ENCODE measurements around the gene SEC61A2. TPM values are rescaled to one million over a fixed set of nuclear protein-coding genes. Genes with fewer than 3 reads are reported as not detected.

The SEC61A2 gene
- total and polyA plus RNA-seq, 2 of the 8 experiments (the other 6 are each of a cell fraction or from before 2014, with no cell fraction given): 18.2 to 19.2 TPM

- peaks cover 0 to 35% of the 10 kb centered on the region in 2 experiments; a peak in 3 of 4 replicates for H3K79me2 ChIP-seq (ENCODE audit: control insufficient read depth in 1 of 2, insufficient read depth in 2 of 2, low read length in 2 of 2)
Measured at GRCh38 chr10:12212454-12212853, 83.0 kb downstream of the SEC61A2 start.

More at GRCh38 chr10:12212454-12212853, 83.0 kb downstream of the SEC61A2 start:
- POLR2A ChIA-PET (ENCODE audit: partially characterized antibody): interaction anchor here (1.0 to 2.8 kb wide), 4 partner anchors 9 to 12 kb away, joined by 3 to 8 read pairs (median 5); no protein-coding TSS in a partner anchor
- Histone ChIP-seq H2BK15ac (ENCODE audit: low read length) (no peak overlapping the region), H2BK120ac (replicated peaks; ENCODE audit: low read depth, low read length) (no peak overlapping the region), H2AFZ (ENCODE audit: low read length) (no peak overlapping the region), H3K23me2 (ENCODE audit: low read depth, low read length) (no peaks in the 10 kb centered on the region), H3K4me3 (ENCODE audit: extremely low read depth in 1 of 4, insufficient read depth in 2 of 4, low read depth in 3 of 4, low read length in 4 of 4) (no peak overlapping the region), H4K20me1 (replicated peaks in 1 of 2; ENCODE audit: control insufficient read depth in 1 of 2, insufficient read depth in 2 of 2, low read length in 2 of 2) (peaks cover 5 to 7% of the 10 kb centered on the region in 2 experiments), H2BK20ac (ENCODE audit: low read length) (no peak overlapping the region), H3K4me1 (replicated peaks in 1 of 4; ENCODE audit: control insufficient read depth in 3 of 4, insufficient read depth in 4 of 4, low read length in 3 of 4) (no peaks in the 10 kb centered on the region), H2BK5ac (ENCODE audit: low read depth, low read length) (no peak overlapping the region), H2BK12ac (ENCODE audit: low read depth, low read length) (no peak overlapping the region), H4K91ac (replicated peaks; ENCODE audit: insufficient read length, low read length) (no peak overlapping the region), H3K23ac (ENCODE audit: insufficient read length) (no peak overlapping the region), H3K4me2 (ENCODE audit: insufficient read depth in 1 of 2, low read depth in 2 of 2, low read length in 2 of 2) (no peak overlapping the region), H3K9ac (replicated peaks in 1 of 4; ENCODE audit: extremely low read depth in 1 of 4, low read depth in 3 of 4, low read length in 3 of 4) (no peak overlapping the region), H3K36me3 (ENCODE audit: control insufficient read depth in 2 of 4, insufficient read depth in 4 of 4, low read length in 3 of 4) (peaks cover 9 to 62% (median 38%) of the 10 kb centered on the region in 4 experiments), H3K9me3 (ENCODE audit: insufficient read depth in 2 of 2, low read depth in 1 of 2, low read length in 1 of 2) (0 out of 4 replicates have a peak, but pooled peaks cover 0 to 2% of the 10 kb centered on the region in 2 experiments), H4K8ac (ENCODE audit: extremely low read depth, insufficient read depth, low read length) (no peak overlapping the region), H3K27ac (ENCODE audit: low read depth, low read length) (no peak overlapping the region), H3K56ac (replicated peaks; ENCODE audit: insufficient read length, low read depth, low read length) (no peak overlapping the region), H3K27me3 (replicated peaks in 1 of 4; ENCODE audit: control insufficient read depth in 3 of 4, extremely low read depth in 1 of 4, insufficient read depth in 3 of 4, low read length in 3 of 4) (no peaks in the 10 kb centered on the region), H4K5ac (ENCODE audit: insufficient read length, low read depth, low read length) (no peak overlapping the region), H3K79me1 (ENCODE audit: low read depth, low read length) (peaks cover 4% of the 10 kb centered on the region; the same call in 1 of the 2 replicates), H3K4ac (replicated peaks; ENCODE audit: insufficient read length, low read depth, low read length) (no peak overlapping the region), H3K14ac (ENCODE audit: insufficient read length) (no peak overlapping the region), H2AK5ac (ENCODE audit: low read depth, low read length) (no peak overlapping the region), H3K18ac (ENCODE audit: extremely low read depth, low read length) (no peak overlapping the region)
- no peak for TF ChIP-seq SIRT6 (IDR thresholded peaks at IDR 0.05; ENCODE audit: low read length)
- TF ChIP-seq YY1 (IDR thresholded peaks at IDR 0.05; ENCODE audit: low read depth, low read length): no peak
- TF ChIP-seq GTF2F1 (IDR thresholded peaks at IDR 0.05; ENCODE audit: borderline replicate concordance, low read depth, low read length): no peak
- no peak for TF ChIP-seq TCF12 (IDR thresholded peaks at IDR 0.05; ENCODE audit: low read depth, low read length)
- no peak for TF ChIP-seq CTCF (IDR thresholded peaks at IDR 0.05; ENCODE audit: control extremely low read depth in 1 of 3, insufficient read depth in 1 of 3, low read depth in 1 of 3, low read length in 3 of 3)
- TF ChIP-seq, protein P1, sequence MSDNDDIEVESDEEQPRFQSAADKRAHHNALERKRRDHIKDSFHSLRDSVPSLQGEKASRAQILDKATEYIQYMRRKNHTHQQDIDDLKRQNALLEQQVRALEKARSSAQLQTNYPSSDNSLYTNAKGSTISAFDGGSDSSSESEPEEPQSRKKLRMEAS (IDR thresholded peaks at IDR 0.05): no peak
- no peak for FAIRE-seq
- no peak for DNase-seq (ENCODE audit: low read depth in 1 of 2, low spot score in 2 of 2)
- CTCF ChIA-PET (ENCODE audit: partially characterized antibody): interaction anchor here (0.9 to 4.9 kb wide), 4 partner anchors 9 to 40 kb away, joined by 3 to 42 read pairs (median 6); no protein-coding TSS in a partner anchor
- WGBS, 2 experiments (ENCODE audit: extremely low coverage in 1 of 2, insufficient coverage in 1 of 2, insufficient read length in 1 of 2, insufficient replicate concordance in 2 of 2, low coverage in 1 of 2, low lambda C conversion rate in 2 of 2, missing lambda C conversion rate in 1 of 2): 85% methylated on average over 3 of the region's 3 CpGs; no CpG with 5 or more reads in 1 of the 2 experiments

All from H1 (cell line).